ENCODE data around the gene HOMER3. TPM values are rescaled to one million over a fixed set of nuclear protein-coding genes. Genes with fewer than 3 reads are reported as not detected.

HOMER3 gene
- polyA plus RNA-seq, 1 donor from 2014 or later, result 83.6 TPM

Other genes starting within 250 kb of the HOMER3 start
- not detected in 2 replicates for gene COMP, start 149.9 kb downstream of the HOMER3 start, polyA plus RNA-seq
- gene UPF1, start 109.3 kb downstream of the HOMER3 start, polyA plus RNA-seq, result 39.3 and 44.8 TPM in 2 replicates
- gene CERS1, start 45.1 kb downstream of the HOMER3 start, polyA plus RNA-seq, result 19.1 and 21.7 TPM in 2 replicates
- 397 and 419 TPM in 2 replicates for gene COPE, start 21.8 kb downstream of the HOMER3 start, polyA plus RNA-seq
- gene DDX49, start 21.5 kb downstream of the HOMER3 start, polyA plus RNA-seq, result 90.7 and 122 TPM in 2 replicates
- gene SUGP2, start 92.3 kb upstream of the HOMER3 start, polyA plus RNA-seq, result 204 and 248 TPM in 2 replicates
- 74.4 and 96.7 TPM in 2 replicates for gene ARMC6, start 92.4 kb upstream of the HOMER3 start, polyA plus RNA-seq
- 22.7 and 25.3 TPM in 2 replicates for gene SLC25A42, start 122.8 kb upstream of the HOMER3 start, polyA plus RNA-seq
- 19.5 and 22.4 TPM in 2 replicates for gene TMEM161A, start 197.3 kb upstream of the HOMER3 start, polyA plus RNA-seq
- gene MEF2B, start 229.0 kb upstream of the HOMER3 start, polyA plus RNA-seq, result 0.22 TPM in 1 of 2 replicates, not detected in the other